GM10248 (cell line): ENCODE results near the gene CNFN.
A peak's percentile ranks its signal among the peaks of the same experiment; 100 is the strongest.

Source experiments
- CTCF ChIA-PET: fragments of 300-600 bp; sonication (Branson Sonifier 250); formaldehyde crosslinking; extraction: SDS; loops from one replicate; lab custom pipeline; 2021; ENCODE audit warnings: antibody characterized with exemption; lab: Yijun Ruan, JAX
- POLR2A ChIA-PET: fragments of 350-650 bp; sonication (Branson Sonifier 250); formaldehyde crosslinking; extraction: SDS; loops from one replicate; lab custom pipeline; 2020; ENCODE audit warnings: antibody characterized with exemption; lab: Yijun Ruan, JAX
- DNase-seq: peaks from one replicate; pipeline ENCODE4 v3.0.0; 2012; ENCODE audit errors: extremely low spot score
- CTCF ChIP-seq: IDR thresholded peaks from 2 replicates; pipeline ENCODE4 v1.5.1; 2012; ENCODE audit warnings: mild to moderate bottlenecking, low read depth; ENCODE audit errors: extremely low read depth, missing control alignments, control extremely low read depth

CNFN gene

DNA sequence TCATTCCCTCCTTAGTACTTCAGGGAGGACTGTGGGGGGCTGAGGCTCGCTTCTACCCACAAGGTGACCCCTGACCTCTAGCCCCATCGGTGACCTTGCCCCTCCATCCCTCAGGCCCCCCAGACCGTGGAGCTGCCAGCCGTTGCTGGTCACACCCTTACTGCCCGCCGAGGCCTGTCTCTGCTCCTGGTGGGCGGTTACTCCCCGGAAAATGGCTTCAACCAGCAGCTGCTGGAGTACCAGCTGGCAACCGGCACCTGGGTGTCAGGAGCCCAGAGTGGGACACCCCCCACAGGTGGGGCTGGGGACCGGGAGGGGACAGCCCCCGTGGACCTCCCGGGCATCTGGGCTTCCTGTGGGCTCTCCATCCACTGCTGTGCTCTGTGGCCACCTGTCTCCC, 32.8 kb downstream of the CNFN start:
- POLR2A ChIA-PET, result interaction anchor here (0.5 kb wide), 1 partner anchor 37 kb away, joined by 7 read pairs; no protein-coding TSS in a partner anchor
- TF ChIP-seq CTCF, result no peak
- CTCF ChIA-PET, result no interaction called here
- DNase-seq, result no peak

DNA sequence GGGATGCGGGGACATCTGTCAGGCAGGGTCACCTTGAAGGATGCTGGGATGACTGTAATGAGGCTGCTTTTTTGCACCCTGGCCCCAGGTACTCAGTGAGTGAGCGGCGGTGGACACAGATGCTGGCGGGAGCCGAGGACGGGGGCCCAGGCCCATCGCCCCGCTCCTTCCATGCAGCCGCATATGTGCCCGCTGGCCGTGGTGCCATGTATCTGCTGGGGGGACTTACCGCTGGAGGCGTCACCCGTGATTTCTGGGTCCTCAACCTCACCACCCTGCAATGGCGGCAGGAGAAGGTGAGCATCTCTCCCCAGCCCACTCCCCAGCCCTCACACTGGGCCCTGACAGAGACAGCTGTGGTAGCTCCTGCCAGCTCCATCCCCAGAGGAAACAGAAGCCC, 33.4 kb downstream of the CNFN start:
- ChIA-PET POLR2A (interaction anchor here (0.5 kb wide), 1 partner anchor 37 kb away, joined by 7 read pairs; no protein-coding TSS in a partner anchor), CTCF (no interaction called here)
- no peak for DNase-seq
- TF ChIP-seq CTCF, result no peak

- POLR2A ChIA-PET, result no interaction called here
- no peak for DNase-seq
- CTCF ChIA-PET, result no interaction called here
- TF ChIP-seq CTCF, result no peak
Observed at GRCh38 chr19:42355896-42356295, 34.2 kb downstream of the CNFN start.

GRCh38 chr19:42353341-42354015, 36.6 kb downstream of the CNFN start:
- no peak for DNase-seq
- TF ChIP-seq CTCF, result no peak
- ChIA-PET POLR2A (no interaction called here), CTCF (interaction anchor here (1.5 kb wide), 1 partner anchor 85 kb away, joined by 3 read pairs; no protein-coding TSS in a partner anchor)

DNA sequence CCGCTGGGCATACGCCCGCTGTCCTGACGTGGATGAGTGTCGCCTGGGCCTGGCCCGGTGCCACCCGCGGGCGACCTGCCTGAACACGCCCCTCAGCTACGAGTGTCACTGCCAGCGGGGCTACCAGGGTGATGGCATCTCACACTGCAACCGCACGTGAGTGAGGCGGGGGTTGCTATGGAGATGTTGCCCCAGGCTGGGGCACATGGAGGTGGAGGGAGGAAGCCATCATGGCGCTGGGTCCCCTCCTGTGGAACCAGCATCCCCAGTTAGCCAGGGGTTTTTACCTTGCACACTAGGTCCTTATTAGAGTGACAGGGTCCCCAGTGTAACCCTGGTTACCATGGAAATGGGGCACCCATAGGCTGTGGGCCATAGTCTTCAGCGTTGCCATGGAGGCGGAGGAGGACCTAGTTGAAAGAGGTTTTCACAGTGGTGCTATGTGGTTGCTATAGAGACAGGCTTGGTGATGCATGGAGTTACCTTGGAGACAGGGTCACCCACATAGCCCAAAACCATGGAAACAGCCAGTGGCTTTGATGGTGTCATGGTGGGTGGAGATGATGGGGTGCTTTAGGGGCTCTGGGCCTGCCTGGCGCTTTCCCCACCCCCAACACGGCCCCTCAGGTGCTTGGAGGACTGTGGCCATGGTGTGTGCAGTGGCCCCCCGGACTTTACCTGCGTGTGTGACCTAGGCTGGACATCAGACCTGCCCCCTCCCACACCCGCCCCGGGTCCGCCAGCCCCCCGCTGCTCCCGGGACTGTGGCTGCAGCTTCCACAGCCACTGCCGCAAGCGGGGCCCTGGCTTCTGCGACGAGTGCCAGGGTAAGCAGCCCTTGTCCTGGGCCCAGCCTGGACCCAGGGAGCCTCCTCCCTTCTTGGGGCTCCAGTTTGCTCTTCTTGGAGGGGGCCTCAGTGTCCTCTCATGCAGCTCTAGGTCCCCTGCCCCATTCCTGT, 37.5 kb downstream of the CNFN start:
- POLR2A ChIA-PET, result no interaction called here
- CTCF ChIA-PET, result no interaction called here

More for the DNA sequence above, 37.5 kb downstream of the CNFN start:
- TF ChIP-seq CTCF, result no peak
- peak; percentile 57 for DNase-seq
